Kidney glomerular epithelial cell (primary cell): Measurements from ENCODE around the gene EDAR.

ENCODE experiments used
- DNase-seq: peaks from one replicate; lab custom pipeline; 2025; lab: John Stamatoyannopoulos, UW

Gene EDAR

GRCh38 chr2:108852375-108852774 is 136.6 kb downstream of the EDAR start:
- no peak for DNase-seq

GRCh38 chr2:108847000-108847399 is 142.0 kb downstream of the EDAR start:
- DNase-seq: no peak

GRCh38 chr2:108845923-108846322 is 143.1 kb downstream of the EDAR start:
- no peak for DNase-seq
